Stimulated activated naive CD8-positive, alpha-beta T cell treated with anti-CD3 and anti-CD28 coated beads, Interleukin-15, Interleukin-2, amounts not matched to agents 100 U/mL and 50 U/mL, for 24 hours (primary cell): ENCODE results near the gene SPNS2.

Experiments
- ATAC-seq: fragments of 150-1000 bp; cut with Tn5 transposase; one replicate; pipeline ENCODE4 v1.10.0; 2021
- DNase-seq: peaks from one replicate; pipeline ENCODE4 v3.0.0; 2021

The SPNS2 gene

GRCh38 chr17:4498461-4499397 is at the start of gene SPNS2:
TSS of gene SPNS2 (plus strand) at chr17:4498881. CDS start at chr17:4499048, 167 bp downstream.
- DNase-seq: peak; percentile 70
- ATAC-seq: peak; percentile 76

- ATAC-seq: no peak
- DNase-seq: no peak
These were observed 48.9 kb upstream of the SPNS2 start for GRCh38 chr17:4449736-4450135.

GRCh38 chr17:4450710-4451316 is 47.9 kb upstream of the SPNS2 start:
- DNase-seq (no peak), ATAC-seq (no peak)

GRCh38 chr17:4453812-4454591 is 44.7 kb upstream of the SPNS2 start:
- DNase-seq (no peak), ATAC-seq (no peak)

- no peak for ATAC-seq
- DNase-seq: no peak
These were observed 38.0 kb upstream of the SPNS2 start for GRCh38 chr17:4460661-4461060.

GRCh38 chr17:4463818-4464476 is 34.7 kb upstream of the SPNS2 start:
- ATAC-seq (no peak), DNase-seq (no peak)

- DNase-seq (no peak), ATAC-seq (no peak)
These were observed 32.9 kb upstream of the SPNS2 start for GRCh38 chr17:4465786-4466185.

GRCh38 chr17:4467287-4467686 is 31.4 kb upstream of the SPNS2 start:
- DNase-seq (no peak), ATAC-seq (no peak)

- DNase-seq: no peak
- no peak for ATAC-seq
These were observed 29.1 kb upstream of the SPNS2 start for GRCh38 chr17:4469552-4469951.

GRCh38 chr17:4472286-4472685 is 26.4 kb upstream of the SPNS2 start:
- DNase-seq (no peak), ATAC-seq (no peak)

GRCh38 chr17:4474093-4474492 is 24.6 kb upstream of the SPNS2 start:
- no peak for ATAC-seq

GRCh38 chr17:4475001-4475400 is 23.7 kb upstream of the SPNS2 start:
- no peak for DNase-seq
- no peak for ATAC-seq

More at GRCh38 chr17:4474093-4474492, 24.6 kb upstream of the SPNS2 start:
- no peak for DNase-seq

GRCh38 chr17:4475463-4475862 is 23.2 kb upstream of the SPNS2 start:
- DNase-seq (no peak), ATAC-seq (no peak)

GRCh38 chr17:4476017-4476416 is 22.7 kb upstream of the SPNS2 start:
- no peak for DNase-seq
- ATAC-seq: no peak

GRCh38 chr17:4476511-4477070 is 22.1 kb upstream of the SPNS2 start:
- ATAC-seq (no peak), DNase-seq (no peak)

- ATAC-seq: no peak
- DNase-seq: peak; percentile 24
These were observed 21.4 kb upstream of the SPNS2 start for GRCh38 chr17:4477255-4477791.

- DNase-seq (no peak), ATAC-seq (no peak)
These were observed 20.3 kb upstream of the SPNS2 start for GRCh38 chr17:4478318-4478830.

- ATAC-seq: no peak
These were observed 19.2 kb upstream of the SPNS2 start for GRCh38 chr17:4479340-4479981.

GRCh38 chr17:4479982-4480751 is 18.5 kb upstream of the SPNS2 start:
- ATAC-seq: no peak
- DNase-seq: no peak

More at GRCh38 chr17:4479340-4479981, 19.2 kb upstream of the SPNS2 start:
- no peak for DNase-seq
